Measurements from ENCODE around the gene TPO. TPM values are rescaled to one million over a fixed set of nuclear protein-coding genes. Genes with fewer than 3 reads are reported as not detected.
"Not testable (repeated sequence)": the region's sequence is repeated elsewhere in the genome, so short reads cannot be mapped to it uniquely, and the experiment has no call there.

Gene TPO
- total RNA-seq, 1 donor = not detected

DNA sequence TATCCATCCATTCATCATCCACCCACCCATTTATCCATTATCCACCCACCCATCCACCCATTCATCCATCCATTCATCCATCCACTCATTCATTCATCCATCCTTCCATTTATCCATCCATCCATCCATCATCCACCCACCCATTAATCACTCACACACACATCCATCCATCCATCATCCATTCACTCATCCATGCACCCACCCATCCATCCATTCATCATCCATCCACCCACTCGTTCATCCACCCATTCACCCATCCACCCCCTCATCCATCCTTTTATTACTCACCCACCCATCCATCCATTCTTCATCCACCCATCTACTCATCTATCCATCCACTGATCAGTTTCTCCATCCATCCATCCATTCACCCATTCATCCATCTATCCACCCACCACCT lies 8.1 kb upstream of the TPO start:
- TF ChIP-seq, protein P1, sequence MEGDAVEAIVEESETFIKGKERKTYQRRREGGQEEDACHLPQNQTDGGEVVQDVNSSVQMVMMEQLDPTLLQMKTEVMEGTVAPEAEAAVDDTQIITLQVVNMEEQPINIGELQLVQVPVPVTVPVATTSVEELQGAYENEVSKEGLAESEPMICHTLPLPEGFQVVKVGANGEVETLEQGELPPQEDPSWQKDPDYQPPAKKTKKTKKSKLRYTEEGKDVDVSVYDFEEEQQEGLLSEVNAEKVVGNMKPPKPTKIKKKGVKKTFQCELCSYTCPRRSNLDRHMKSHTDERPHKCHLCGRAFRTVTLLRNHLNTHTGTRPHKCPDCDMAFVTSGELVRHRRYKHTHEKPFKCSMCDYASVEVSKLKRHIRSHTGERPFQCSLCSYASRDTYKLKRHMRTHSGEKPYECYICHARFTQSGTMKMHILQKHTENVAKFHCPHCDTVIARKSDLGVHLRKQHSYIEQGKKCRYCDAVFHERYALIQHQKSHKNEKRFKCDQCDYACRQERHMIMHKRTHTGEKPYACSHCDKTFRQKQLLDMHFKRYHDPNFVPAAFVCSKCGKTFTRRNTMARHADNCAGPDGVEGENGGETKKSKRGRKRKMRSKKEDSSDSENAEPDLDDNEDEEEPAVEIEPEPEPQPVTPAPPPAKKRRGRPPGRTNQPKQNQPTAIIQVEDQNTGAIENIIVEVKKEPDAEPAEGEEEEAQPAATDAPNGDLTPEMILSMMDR (IDR thresholded peaks at IDR 0.05; ENCODE audit: insufficient read depth, low read depth, low read length) = no peak
- no peak for DNase-seq (ENCODE audit: low read depth)

DNA sequence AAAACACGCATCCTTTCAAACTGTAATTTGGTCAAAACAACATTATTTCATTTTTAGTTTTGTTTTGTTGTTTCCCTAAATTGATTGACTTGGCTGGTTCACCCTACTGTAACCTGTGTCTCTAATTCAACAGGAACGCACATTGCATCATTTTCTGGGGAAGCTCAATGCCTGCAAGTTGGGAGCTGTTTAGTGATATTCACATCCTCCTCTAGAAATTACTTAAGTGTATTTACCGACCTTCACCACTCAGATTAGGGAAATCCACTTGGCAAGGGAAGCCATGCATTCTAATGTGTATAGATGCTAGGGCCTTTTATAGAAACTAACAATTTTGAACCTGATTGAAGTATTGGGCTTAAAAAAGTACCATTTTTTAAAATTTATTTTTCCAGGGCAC lies 7.3 kb upstream of the TPO start:
- TF ChIP-seq, protein P1 (IDR thresholded peaks at IDR 0.05; ENCODE audit: insufficient read depth, low read depth, low read length) = no peak
- H3K4me3 ChIP-seq (ENCODE audit: low read depth, low read length) = no peak overlapping the region
- no peak for DNase-seq (ENCODE audit: low read depth)

More for the DNA sequence above, 8.1 kb upstream of the TPO start:
- H3K4me3 ChIP-seq (ENCODE audit: low read depth, low read length) = no peak overlapping the region

DNA sequence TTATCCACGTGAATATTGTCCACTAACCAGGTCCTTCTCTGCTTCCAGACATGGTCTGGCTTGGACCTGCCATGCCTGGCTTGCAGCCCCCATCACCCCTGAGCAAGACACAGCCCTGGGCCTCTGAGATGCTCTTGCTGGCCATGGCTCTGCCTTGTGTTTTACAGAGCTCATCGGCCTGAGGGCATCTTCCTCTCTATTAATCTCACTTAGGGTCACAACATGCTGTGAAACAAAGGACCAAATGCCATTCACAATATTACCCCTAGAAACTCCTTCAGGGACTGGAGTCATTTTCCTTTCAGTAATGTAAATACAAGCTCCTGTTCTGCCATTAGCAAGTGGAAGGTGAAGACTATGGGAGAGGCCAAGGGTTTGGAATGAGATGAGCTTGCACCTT lies 6.8 kb upstream of the TPO start:
- H3K4me3 ChIP-seq (ENCODE audit: low read depth, low read length) = no peak overlapping the region
- no peak for DNase-seq (ENCODE audit: low read depth)
- TF ChIP-seq, protein P1 (IDR thresholded peaks at IDR 0.05; ENCODE audit: insufficient read depth, low read depth, low read length) = no peak

DNA sequence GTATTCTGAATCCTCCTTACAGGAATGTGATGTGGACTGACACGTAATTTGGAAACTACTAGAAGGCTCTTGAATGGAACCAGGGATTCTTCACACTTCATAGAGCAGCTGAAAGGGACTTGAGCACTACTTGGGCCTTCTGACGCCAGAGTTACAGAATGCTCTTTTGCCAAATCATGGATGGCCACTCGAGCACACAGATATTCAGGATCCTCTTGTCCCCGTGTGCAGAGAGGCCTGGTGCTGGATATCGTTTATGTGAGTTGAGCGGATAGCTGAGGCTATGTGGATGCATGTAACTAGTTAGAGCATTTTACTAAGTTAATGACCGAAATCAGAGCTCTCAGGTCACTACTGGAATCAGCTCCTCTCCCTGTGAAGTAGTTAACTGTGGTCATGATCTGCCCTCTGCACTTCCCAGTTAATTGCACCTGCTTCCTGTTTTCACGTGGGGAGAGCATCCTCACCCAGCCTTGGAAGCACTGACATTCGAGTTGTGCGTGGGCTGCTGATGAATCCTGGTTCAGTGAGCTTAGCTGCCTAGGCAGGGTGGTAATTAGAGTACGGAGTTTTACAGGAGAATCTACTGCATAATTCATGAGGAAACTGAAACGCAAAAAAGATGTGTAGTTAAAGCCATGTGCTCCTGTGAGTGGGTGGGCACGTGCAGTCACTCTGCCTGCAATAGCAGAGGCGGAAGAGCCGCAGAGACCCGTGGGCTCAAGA lies 5.2 kb upstream of the TPO start:
- TF ChIP-seq, protein P1 (IDR thresholded peaks at IDR 0.05; ENCODE audit: insufficient read depth, low read depth, low read length) = no peak
- no peak for DNase-seq (ENCODE audit: low read depth)
- H3K4me3 ChIP-seq (ENCODE audit: low read depth, low read length) = no peak overlapping the region

DNA sequence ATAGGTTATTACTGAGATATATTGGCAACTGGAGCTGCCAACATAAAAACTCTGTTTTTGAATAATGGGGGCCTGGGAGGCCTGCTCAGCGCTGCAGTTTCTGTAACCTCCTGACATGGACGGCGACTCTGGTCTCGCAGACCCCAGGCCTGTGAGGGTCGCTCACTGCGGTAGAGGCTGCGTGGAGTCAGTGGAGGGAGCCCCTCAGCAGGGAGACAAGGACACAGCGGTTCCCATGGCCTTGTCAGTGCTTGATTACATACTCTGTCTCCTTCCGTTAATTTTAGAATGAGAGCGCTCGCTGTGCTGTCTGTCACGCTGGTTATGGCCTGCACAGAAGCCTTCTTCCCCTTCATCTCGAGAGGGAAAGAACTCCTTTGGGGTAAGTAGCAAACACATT lies 858 bp downstream of the TPO start:
- no peak for DNase-seq (ENCODE audit: low read depth)
- TF ChIP-seq, protein P1 (IDR thresholded peaks at IDR 0.05; ENCODE audit: insufficient read depth, low read depth, low read length) = no peak
- H3K4me3 ChIP-seq (ENCODE audit: low read depth, low read length) = no peak overlapping the region

DNA sequence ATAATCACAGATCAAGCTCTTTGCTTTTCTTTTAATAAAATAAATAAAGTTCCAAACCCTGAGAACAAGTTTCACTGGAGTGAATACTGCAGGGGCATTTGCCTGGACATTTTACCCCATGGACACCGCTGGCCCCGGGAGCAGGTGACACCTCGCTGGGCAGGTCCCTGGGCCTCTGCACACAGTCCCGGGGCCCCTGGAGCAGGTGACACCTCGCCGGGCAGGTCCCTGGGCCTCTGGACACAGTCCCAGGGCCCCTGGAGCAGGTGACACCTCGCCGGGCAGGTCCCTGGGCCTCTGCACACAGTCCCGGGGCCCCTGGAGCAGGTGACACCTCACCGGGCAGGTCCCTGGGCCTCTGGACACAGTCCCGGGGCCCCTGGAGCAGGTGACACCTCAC lies 1.6 kb downstream of the TPO start:
- not testable (repeated sequence) for H3K4me3 ChIP-seq (ENCODE audit: low read depth, low read length); DNase-seq (ENCODE audit: low read depth)

DNA sequence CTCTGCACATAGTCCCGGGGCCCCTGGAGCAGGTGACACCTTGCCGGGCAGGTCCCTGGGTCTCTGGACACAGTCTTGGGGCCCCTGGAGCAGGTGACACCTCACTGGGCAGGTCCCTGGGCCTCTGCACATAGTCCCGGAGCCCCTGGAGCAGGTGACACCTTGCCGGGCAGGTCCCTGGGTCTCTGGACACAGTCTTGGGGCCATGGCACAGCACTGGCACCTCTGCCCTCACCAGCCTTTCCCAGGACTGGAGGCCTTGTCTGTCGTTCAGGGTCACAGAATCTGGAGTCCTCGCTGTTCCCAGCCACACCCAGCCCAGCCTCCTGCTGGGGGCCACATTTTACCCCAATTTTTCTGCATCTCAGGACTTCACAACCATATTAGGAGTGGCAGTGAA lies 2.2 kb downstream of the TPO start:
- TF ChIP-seq, protein P1 (IDR thresholded peaks at IDR 0.05; ENCODE audit: insufficient read depth, low read depth, low read length) = no peak
- DNase-seq (ENCODE audit: low read depth) = no peak
- H3K4me3 ChIP-seq (ENCODE audit: low read depth, low read length) = no peak overlapping the region
